Suppressor macrophage treated with lipopolysaccharide for 4 hours (primary cell): ENCODE measurements around the gene VSTM2L.
"Not testable (repeated sequence)": the region's sequence is repeated elsewhere in the genome, so short reads cannot be mapped to it uniquely, and the experiment has no call there.

Source experiments
- DNase-seq: peaks from one replicate; pipeline ENCODE4 v3.0.0-alpha.2; 2020

Gene VSTM2L

DNA sequence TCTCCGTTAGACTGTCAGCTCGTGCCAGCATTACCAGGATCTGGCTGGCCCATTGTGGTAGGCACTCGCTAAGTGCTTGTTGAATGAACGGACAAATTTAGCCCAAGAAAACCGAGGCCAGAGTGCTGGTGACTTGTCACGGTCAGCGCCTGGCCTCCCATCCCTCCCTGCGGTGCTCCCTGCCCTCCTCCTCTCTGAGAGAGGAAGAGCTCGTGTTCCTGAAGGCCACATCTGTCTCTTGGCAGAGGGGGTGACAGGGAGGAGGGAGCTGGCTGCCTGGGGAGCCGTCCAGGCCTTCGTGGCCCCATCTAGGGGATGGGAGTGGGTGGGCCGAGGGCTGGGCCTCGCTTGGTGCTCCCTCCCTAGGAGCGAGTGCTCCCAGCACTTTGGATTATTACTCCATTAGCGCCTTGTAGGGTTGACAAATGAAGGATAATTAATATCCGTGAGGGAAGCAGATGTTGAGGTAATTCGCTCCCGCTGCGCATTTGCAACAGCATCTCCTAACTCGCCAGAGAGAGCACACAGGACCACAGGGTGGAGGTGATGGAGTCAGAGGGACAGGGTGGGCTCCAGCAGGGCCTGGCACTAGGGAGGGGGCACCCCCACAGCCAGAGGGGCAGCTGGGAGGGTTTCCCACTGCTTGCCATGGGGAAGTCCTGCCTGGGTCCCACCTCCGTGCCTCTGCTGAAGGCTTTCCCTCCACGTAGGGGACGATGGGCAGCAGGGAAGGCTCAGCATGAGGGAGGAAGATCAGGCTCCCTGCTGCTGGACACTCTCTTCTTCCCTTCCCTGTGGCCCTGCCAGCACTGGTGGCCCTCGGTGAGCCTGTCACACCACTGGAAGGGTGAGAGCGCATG, 37.0 kb downstream of the VSTM2L start:
- DNase-seq: no peak

DNA sequence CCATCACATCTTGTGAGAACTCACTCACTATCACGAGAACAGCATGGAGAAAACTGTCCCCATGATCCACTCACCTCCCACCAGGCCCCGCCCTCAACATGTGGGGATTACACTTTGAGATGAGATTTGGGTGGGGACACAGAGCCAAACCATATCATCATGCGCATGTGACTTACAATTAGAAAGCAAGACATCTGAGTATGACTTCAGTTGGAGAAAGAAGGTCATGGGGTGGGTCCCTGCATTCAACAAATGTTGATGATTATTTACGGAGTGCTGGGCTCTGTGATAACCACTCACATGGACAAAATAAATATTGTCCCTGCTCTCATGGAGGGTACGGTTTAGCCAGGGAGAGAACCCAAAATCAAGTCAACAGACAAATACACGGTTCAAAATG, 37.9 kb downstream of the VSTM2L start:
- no peak for DNase-seq

DNA sequence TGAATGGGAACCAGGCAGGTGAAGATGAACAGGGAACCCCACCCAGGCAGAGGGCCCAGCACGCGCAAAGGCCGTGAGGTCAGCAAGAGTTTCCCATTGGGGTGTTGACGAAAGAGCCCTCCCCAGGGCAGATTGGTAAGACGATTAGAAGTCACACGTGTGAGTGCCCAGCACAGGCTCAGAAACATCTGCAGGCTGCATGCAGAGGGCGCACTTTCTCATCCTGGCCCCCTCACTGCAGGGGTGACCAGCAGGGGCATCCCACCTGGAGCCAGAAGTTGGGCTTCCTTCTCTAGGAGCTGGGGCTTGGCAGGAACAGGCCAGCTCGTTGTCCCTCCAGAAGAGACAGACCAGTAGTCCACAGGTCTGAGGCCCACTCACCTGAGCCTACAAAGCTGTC, 38.4 kb downstream of the VSTM2L start:
- DNase-seq: no peak

- no peak for DNase-seq
Measured at GRCh38 chr20:37941992-37942391, 39.1 kb downstream of the VSTM2L start.

- DNase-seq: no peak
Measured at GRCh38 chr20:37943033-37943432, 40.1 kb downstream of the VSTM2L start.

DNA sequence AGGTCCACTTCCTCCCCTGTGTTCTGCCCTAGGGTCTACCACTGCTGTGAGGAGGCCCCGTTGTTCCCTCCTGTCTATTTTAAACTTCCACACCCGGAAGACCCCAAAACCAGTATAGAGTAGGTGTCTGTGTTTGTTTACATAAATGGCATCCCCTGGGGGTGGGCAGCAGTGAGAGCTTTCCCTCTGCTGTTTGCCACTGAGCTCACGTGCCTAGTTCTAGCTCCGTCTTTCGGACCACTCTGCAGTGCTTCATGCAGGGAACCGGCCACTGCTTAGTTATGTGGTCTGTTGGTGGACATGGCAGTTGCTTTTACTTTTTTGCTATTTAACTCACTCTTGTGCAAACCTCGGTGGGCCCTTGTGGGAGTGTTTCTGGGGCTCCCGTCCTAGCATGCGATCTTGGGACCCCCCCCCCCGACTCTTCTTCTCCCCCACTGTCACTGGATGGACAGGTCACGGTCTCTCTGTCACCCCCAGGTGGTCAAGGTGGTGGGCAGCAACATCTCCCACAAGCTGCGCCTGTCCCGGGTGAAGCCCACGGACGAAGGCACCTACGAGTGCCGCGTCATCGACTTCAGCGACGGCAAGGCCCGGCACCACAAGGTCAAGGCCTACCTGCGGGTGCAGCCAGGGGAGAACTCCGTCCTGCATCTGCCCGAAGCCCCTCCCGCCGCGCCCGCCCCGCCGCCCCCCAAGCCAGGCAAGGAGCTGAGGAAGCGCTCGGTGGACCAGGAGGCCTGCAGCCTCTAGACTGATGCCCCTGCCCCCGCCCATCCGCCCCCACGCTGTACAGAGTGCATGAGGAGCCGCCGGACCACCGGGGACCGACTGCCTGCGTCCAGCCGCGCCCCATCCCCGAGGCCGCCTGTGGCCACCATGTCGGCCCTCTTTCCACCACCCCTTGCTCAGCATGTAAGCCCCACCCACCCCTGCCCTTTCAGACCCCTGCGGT, 40.9 kb downstream of the VSTM2L start:
- DNase-seq: no peak

- DNase-seq: no peak
Measured at GRCh38 chr20:37944456-37944981, 41.6 kb downstream of the VSTM2L start.

DNA sequence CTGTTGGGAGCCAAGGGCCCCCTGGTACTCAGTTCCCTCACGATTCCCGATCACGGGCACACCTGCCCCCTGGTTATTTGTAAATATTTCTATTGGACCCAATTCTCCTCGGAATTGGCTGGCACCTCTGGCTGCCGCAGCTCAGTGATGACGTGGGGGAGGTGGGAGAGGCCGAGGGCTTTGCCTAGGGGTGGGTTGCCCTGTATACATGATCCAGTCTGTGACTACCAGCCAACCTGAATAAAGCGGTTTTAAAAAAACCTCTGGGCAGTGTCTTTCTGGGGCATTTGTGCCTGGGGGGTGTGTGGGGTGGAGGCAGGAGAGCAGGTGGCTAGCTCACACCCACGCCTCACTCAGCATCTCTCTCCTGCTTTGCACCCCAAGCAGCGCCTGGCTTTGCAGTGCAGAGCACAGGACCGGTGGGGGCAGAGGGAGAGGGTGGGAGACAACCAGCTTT, 42.2 kb downstream of the VSTM2L start:
- no peak for DNase-seq

DNA sequence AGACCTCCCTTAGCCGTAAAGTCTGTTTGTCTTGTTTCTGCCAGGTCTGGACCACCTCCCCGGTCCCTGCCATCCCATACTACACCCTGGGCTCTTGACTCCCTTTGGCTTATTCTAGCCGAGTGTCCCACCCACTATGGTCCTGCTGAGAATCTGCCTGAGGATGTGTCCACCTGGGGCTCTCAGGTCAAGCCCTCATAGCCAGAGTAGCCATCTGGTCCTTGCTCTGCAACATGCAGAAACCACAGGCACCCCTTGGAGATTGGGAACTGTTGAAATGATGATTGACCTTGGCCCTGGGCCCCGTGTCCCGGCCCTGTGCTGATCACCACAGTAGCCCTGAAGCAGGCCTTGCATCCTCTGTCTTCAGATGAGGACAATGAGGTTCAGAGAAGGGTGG, 44.0 kb downstream of the VSTM2L start:
- DNase-seq: no peak

DNA sequence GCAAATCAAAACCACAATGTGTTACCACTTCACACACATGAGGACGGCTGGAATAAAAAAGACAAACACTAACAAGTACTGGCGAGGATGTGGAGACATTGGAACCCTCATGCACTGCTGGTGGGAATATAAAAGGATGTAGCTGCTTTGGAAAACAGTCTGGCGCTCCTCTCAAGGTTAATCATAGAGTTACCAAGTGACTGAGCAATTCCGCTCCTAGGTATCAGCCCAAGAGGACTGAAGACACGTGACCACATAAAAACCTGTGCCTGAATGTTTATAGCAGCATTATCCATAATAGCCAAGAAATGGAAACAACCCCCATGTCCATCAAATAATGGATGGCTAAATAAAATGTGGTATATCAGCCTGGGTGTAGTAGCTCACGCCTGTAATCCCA, 45.0 kb downstream of the VSTM2L start:
- DNase-seq: no peak

DNA sequence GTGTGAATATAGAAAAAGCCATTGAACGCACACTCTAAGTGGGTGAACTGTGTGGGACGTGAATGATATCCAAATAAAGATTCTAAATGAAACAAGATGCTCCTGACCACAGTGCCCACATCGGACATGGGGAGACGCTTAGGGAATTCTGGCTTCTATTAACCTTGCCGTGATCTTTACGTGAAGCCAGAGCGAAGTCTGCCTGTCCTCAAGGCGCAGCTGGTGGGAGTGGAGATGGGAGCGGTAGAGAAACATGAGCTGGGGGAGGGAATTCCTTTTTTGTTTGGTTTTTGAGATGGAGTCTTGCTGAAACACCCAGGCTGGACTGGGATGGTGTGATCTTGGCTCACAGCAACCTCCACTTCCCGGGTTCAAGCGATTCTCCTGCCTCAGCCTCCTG, 46.0 kb downstream of the VSTM2L start:
- DNase-seq: no peak

DNA sequence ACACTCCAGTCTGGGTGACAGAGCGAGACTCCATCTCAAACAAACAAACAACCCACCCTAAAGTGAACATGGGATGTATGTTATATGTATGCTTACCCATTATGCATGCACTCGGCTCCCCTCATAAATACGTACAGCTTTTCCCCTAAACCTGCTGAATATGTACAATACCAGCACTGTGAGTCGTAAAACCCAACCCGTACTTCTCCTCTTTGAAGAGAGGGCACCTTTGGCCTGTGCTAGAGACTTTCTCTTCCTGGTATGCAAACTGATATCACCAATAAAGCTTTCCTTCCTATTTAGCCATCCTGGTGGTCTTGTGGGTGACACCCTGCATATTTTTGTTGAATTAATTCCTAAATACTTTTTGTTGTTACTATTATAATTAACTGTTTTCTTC, 51.3 kb downstream of the VSTM2L start:
- DNase-seq: no peak

DNA sequence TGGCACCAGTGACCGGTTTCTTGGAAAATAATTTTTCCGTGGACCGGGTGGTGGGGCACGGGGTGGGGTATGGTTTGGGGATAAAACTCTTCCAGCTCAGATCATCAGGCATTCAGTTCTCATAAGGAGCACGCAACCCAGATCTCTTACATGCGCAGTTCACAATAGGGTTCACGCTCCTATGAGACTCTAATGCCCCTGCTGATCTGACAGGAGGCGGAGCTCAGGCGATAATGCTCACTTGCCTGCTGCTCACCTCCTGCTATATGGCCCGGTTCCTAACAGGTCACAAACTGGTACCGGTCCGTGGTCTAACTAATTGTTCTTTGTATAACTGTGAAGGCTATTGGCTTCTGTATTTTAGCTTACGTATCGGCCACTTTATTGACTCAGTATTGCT, 51.7 kb downstream of the VSTM2L start:
- DNase-seq: no peak

DNA sequence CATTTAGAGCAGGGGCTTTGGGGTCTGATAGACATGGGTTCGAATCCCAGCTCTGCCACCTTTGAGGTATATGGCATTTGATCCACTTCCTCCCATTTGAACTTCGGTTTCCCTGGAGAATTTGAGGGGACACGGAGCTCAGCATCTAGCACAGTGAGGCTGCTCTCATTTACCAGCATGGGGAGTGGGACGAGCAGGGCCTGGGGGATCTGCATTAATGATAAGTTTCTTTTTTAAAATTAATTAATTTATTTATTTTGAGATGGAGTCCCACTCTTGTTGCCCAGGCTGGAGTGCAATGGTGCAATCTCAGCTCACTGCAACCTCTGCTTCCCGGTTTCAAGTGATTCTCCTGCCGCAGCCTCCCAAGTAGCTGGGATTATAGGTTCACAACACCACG, 52.6 kb downstream of the VSTM2L start:
- DNase-seq: no peak

- no peak for DNase-seq
Measured at GRCh38 chr20:37956107-37956585, 53.2 kb downstream of the VSTM2L start.

- no peak for DNase-seq
Measured at GRCh38 chr20:37958856-37959520, 56.1 kb downstream of the VSTM2L start.

DNA sequence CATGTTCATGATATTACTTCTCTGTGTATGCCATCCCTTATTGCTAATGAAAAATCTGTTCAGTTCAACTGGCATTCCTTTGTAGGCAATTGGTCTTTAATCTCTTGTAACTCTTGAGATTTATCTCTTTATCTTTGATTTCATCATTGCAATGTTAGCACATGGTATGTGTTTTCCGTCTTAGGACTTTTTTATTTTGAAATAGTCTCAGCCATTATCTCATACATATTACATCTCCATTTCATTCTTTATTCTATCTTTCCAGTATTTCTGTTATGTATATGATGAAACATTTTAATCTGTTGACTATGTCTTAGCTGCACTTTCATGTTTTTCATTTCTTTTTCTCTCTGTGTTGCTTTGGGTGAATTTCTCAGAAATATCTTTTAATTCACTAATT, 58.1 kb downstream of the VSTM2L start:
- no peak for DNase-seq

DNA sequence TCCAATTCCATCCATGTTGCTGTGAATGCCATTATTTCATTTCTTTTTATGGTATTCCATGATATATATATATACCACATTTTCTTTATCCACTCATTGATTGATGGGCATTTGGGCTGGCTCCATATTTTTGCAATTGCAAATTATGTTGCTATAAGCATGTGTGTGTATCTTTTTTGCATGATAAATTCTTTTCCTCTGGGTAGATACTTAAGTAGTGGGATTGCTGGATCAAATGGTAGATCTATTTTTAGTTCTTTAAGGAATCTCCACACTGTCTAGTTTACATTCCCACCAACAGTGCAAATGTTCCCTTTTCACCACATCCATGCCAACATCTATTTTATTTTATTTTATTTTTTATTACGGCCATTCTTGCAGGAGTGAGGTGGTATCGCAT, 60.6 kb downstream of the VSTM2L start:
- DNase-seq: not testable (repeated sequence)

DNA sequence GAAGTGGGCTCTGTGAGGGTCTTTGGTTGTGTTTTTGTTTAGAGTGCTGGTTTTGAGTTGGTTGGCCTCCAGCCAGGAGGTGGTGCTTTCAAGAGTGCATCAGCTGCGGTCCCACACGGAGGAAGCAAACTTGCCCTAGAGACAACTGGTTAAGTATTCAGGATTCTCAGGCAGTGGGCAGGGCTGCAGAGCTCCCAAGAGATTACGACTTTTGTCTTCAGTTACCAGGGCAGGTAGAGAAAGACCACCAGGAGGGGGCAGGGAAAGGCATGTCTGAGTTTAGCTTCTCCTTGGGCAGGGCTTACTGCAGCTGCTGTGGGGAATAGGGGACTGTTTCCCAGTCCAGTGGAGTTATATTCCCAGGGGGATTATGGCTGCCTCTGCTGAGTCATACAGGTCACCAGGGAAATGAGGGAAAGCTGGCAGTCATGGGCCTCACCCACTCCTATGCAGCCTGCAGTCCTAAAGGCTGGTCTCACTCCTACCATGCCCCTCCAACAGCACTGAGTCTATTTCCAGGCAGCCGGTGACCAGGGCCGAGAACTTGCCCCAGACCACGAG, 66.0 kb downstream of the VSTM2L start:
- no peak for DNase-seq

- DNase-seq: no peak
Measured at GRCh38 chr20:37969949-37970855, 67.3 kb downstream of the VSTM2L start.

DNA sequence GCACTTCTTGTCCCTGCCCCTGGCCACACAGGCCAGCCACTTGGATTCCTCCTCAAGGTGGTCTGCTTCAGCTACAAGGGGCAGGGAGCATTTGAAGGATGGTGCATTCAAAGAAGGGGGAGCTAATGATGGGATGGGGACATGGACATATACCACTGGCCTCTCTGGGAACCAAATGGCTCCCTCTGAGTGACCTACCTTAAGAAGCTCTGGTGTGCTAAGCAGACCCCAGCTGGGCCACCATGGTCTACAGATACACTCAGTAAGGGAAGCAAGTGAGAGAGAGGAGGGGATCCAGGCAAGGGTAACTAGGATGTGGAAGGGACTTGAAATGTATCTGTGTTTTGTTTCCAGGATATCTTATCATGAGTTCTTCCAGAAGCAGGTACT, 67.9 kb downstream of the VSTM2L start:
- no peak for DNase-seq
